ENCODE measurements around the gene DBI.

DBI gene

DNA sequence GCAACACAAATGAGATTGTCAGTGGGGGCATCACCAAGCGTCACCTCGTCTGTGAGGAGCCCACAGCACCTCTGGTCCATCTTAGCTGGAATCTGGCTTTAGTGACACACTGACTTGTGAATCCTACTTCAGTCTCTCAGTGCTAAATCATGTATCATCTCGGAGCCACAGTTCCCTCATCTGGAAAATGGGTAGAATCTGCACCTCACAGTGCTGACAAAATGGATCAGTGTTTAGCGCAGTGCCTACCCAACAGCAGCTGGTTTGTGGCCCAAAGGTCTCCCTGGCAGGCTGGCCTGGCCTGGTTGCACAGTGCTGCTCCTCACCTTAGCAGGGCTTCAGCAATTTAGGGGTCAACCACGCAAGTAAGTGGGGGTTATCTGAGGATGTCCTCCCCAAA, 10.0 kb downstream of the DBI start:
- H3K27me3 ChIP-seq (ENCODE audit: insufficient read depth, low read length, poor library complexity): no peaks in the 10 kb centered on the region
- no peak overlapping the region for H3K27ac ChIP-seq (ENCODE audit: low read length)
- no peak for DNase-seq
- H4K20me1 ChIP-seq (ENCODE audit: insufficient read depth, low read length): no peaks in the 10 kb centered on the region
- H2AFZ ChIP-seq (ENCODE audit: low read depth, low read length): no peak overlapping the region
- H3K9me3 ChIP-seq (ENCODE audit: insufficient read depth, low read length, severe bottlenecking): no peaks in the 10 kb centered on the region
- H3K36me3 ChIP-seq (ENCODE audit: insufficient read depth, low read length): peaks cover 19% of the 10 kb centered on the region
- H3K79me2 ChIP-seq (ENCODE audit: insufficient read depth, low read length): no peaks in the 10 kb centered on the region
- no peak overlapping the region for H3K9ac ChIP-seq (ENCODE audit: low read depth, low read length)
- no peak overlapping the region for H3K4me3 ChIP-seq (ENCODE audit: low read depth in 1 of 2, low read length in 2 of 2)
- TF ChIP-seq, protein P1, sequence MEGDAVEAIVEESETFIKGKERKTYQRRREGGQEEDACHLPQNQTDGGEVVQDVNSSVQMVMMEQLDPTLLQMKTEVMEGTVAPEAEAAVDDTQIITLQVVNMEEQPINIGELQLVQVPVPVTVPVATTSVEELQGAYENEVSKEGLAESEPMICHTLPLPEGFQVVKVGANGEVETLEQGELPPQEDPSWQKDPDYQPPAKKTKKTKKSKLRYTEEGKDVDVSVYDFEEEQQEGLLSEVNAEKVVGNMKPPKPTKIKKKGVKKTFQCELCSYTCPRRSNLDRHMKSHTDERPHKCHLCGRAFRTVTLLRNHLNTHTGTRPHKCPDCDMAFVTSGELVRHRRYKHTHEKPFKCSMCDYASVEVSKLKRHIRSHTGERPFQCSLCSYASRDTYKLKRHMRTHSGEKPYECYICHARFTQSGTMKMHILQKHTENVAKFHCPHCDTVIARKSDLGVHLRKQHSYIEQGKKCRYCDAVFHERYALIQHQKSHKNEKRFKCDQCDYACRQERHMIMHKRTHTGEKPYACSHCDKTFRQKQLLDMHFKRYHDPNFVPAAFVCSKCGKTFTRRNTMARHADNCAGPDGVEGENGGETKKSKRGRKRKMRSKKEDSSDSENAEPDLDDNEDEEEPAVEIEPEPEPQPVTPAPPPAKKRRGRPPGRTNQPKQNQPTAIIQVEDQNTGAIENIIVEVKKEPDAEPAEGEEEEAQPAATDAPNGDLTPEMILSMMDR (IDR thresholded peaks at IDR 0.05; ENCODE audit: borderline replicate concordance, extremely low read depth, low read length, poor library complexity, severe bottlenecking): no peak
- TF ChIP-seq EZH2 (IDR thresholded peaks at IDR 0.05; ENCODE audit: borderline replicate concordance, low read depth, low read length, severe bottlenecking): no peak
- H3K4me1 ChIP-seq (ENCODE audit: insufficient read depth, low read length): no peaks in the 10 kb centered on the region
- no peak for ATAC-seq (ENCODE audit: insufficient read depth, low read depth)
- H3K4me2 ChIP-seq (ENCODE audit: insufficient read depth, low read length): no peak overlapping the region

DNA sequence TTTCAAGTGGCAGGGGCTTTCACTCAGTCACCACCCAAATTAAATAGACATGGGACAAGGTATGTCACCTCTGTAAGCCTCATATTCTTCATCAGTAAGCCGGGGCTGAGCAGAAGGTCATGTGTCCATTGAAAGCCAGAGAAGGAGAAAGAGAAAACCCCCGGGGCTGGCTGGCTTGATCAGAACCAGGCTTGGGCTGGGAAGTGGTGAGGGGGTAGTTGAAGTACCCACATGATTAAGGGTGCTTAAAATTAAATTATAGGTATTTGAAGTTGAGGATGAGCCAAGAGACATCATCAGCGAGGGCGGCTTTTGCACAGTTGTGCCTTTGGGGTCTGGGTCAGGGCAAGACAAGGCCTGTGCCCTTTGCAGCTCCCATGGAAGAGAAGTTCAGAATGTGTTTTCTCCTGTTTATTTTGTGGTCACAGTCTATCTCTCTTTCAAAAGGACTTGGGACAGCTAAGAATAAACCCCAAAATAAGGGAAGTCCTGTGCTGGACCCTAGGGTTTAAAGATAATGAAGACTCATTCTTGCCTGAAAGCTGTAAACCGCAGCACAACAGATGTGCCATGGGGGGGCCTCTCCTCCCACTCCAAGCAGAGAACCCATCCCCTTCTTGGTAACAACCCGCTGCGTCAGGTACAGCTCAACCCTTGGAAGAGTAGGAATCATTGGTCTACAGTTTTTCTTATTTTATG, 10.7 kb downstream of the DBI start:
- H3K4me1 ChIP-seq (ENCODE audit: insufficient read depth, low read length): no peaks in the 10 kb centered on the region
- H3K27ac ChIP-seq (ENCODE audit: low read length): no peak overlapping the region

DNA sequence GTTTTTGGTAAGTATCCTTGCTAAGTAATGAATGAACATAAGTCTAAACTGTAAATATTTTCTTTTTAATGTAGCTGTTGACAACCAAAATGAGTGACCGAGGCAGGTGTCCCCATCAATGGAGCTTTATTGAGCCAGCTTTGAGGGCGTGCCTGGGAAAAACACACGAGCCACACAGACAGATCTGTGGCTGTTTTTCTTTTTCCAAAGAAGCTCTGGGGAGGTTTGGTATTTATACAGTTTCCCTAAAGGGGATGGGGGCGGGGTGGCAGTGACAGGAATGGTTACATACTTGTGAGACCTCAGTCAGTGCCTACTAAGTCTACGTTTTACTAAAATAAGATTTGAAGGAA, 11.2 kb downstream of the DBI start:
- no peaks in the 10 kb centered on the region for H3K9me3 ChIP-seq (ENCODE audit: insufficient read depth, low read length, severe bottlenecking)
- H3K4me3 ChIP-seq (ENCODE audit: low read depth in 1 of 2, low read length in 2 of 2): no peak overlapping the region
- H3K4me2 ChIP-seq (ENCODE audit: insufficient read depth, low read length): no peak overlapping the region
- no peaks in the 10 kb centered on the region for H3K4me1 ChIP-seq (ENCODE audit: insufficient read depth, low read length)
- no peak overlapping the region for H2AFZ ChIP-seq (ENCODE audit: low read depth, low read length)
- H3K79me2 ChIP-seq (ENCODE audit: insufficient read depth, low read length): no peaks in the 10 kb centered on the region
- DNase-seq (no peak), ATAC-seq (ENCODE audit: insufficient read depth, low read depth) (no peak)
- no peak overlapping the region for H3K27ac ChIP-seq (ENCODE audit: low read length)
- no peaks in the 10 kb centered on the region for H4K20me1 ChIP-seq (ENCODE audit: insufficient read depth, low read length)
- no peak overlapping the region for H3K9ac ChIP-seq (ENCODE audit: low read depth, low read length)
- peaks cover 6% of the 10 kb centered on the region for H3K27me3 ChIP-seq (ENCODE audit: insufficient read depth, low read length, poor library complexity)
- TF ChIP-seq, protein P1 (IDR thresholded peaks at IDR 0.05; ENCODE audit: borderline replicate concordance, extremely low read depth, low read length, poor library complexity, severe bottlenecking): no peak
- no peak for TF ChIP-seq EZH2 (IDR thresholded peaks at IDR 0.05; ENCODE audit: borderline replicate concordance, low read depth, low read length, severe bottlenecking)
- H3K36me3 ChIP-seq (ENCODE audit: insufficient read depth, low read length): peaks cover 7% of the 10 kb centered on the region

More for the DNA sequence above, 10.7 kb downstream of the DBI start:
- H3K27me3 ChIP-seq (ENCODE audit: insufficient read depth, low read length, poor library complexity): peaks cover 6% of the 10 kb centered on the region
- no peaks in the 10 kb centered on the region for H4K20me1 ChIP-seq (ENCODE audit: insufficient read depth, low read length)
- H3K9ac ChIP-seq (ENCODE audit: low read depth, low read length): no peak overlapping the region
- no peak overlapping the region for H3K4me2 ChIP-seq (ENCODE audit: insufficient read depth, low read length)
- no peak overlapping the region for H2AFZ ChIP-seq (ENCODE audit: low read depth, low read length)
- DNase-seq (no peak), ATAC-seq (ENCODE audit: insufficient read depth, low read depth) (no peak)
- H3K79me2 ChIP-seq (ENCODE audit: insufficient read depth, low read length): no peaks in the 10 kb centered on the region
- no peak overlapping the region for H3K4me3 ChIP-seq (ENCODE audit: low read depth in 1 of 2, low read length in 2 of 2)
- H3K36me3 ChIP-seq (ENCODE audit: insufficient read depth, low read length): peaks cover 13% of the 10 kb centered on the region
- no peak for TF ChIP-seq EZH2 (IDR thresholded peaks at IDR 0.05; ENCODE audit: borderline replicate concordance, low read depth, low read length, severe bottlenecking)
- TF ChIP-seq, protein P1 (IDR thresholded peaks at IDR 0.05; ENCODE audit: borderline replicate concordance, extremely low read depth, low read length, poor library complexity, severe bottlenecking): no peak
- H3K9me3 ChIP-seq (ENCODE audit: insufficient read depth, low read length, severe bottlenecking): no peaks in the 10 kb centered on the region

Data from DND-41 (cell line).